Sigmoid colon (tissue), 4 donors: Measurements from ENCODE around the gene IL17RE.

Experiments used
- CTCF ChIP-seq, 4 experiments: fragments of 450-650 bp in 3 of 4; fragments of 200-600 bp in 1 of 4; IDR thresholded peaks; one replicate each; pipeline ENCODE4 v1.5.1; 2016 to 2019; ENCODE audit warnings: antibody characterized with exemption in 4 of 4, mild to moderate bottlenecking in 3 of 4, moderate library complexity in 2 of 4
- EP300 ChIP-seq, 4 donors: sonication (generic); formaldehyde crosslinking; IDR thresholded peaks; one replicate each; pipeline ENCODE4 v1.6.1; 2017; ENCODE audit warnings: antibody characterized with exemption in 4 of 4
- POLR2A ChIP-seq, 2 donors: fragments of 450-650 bp; IDR thresholded peaks; one replicate each; pipeline ENCODE4 v1.6.1; 2016; ENCODE audit warnings: antibody characterized with exemption in 2 of 2, mild to moderate bottlenecking in 2 of 2, moderate library complexity in 2 of 2
- POLR2AphosphoS5 ChIP-seq, 4 donors: sonication (generic); formaldehyde crosslinking; IDR thresholded peaks; one replicate each; pipeline ENCODE4 v1.6.1; 2017; ENCODE audit warnings: antibody characterized with exemption in 4 of 4

- TF ChIP-seq CTCF (IDR thresholded peaks at IDR 0.05) (no peak), POLR2A (IDR thresholded peaks at IDR 0.05) (no peak), EP300 (IDR thresholded peaks at IDR 0.05) (no peak), POLR2AphosphoS5 (IDR thresholded peaks at IDR 0.05) (no peak)
These were observed 14.1 kb upstream of the IL17RE start for GRCh38 chr3:9888540-9888939.
